ENCODE measurements around the gene CACNA1D.
"Not testable (repeated sequence)": the region's sequence is repeated elsewhere in the genome, so short reads cannot be mapped to it uniquely, and the experiment has no call there.

Gene CACNA1D

GRCh38 chr3:53493963-53494791, at the start of gene CACNA1D:
Gene CACNA1D (plus strand): TSS chr3:53494611. CDS start chr3:53495167, 556 bp downstream.
- DNase-seq: no peak

GRCh38 chr3:53457068-53457467, 37.3 kb upstream of the CACNA1D start:
- DNase-seq: no peak

GRCh38 chr3:53460326-53460725, 34.1 kb upstream of the CACNA1D start:
- no peak for DNase-seq

GRCh38 chr3:53464424-53464823, 30.0 kb upstream of the CACNA1D start:
- no peak for DNase-seq

GRCh38 chr3:53469758-53470157, 24.7 kb upstream of the CACNA1D start:
- DNase-seq: not testable (repeated sequence)

- no peak for DNase-seq
Observed at GRCh38 chr3:53473422-53473821, 21.0 kb upstream of the CACNA1D start.

GRCh38 chr3:53476372-53476771, 18.0 kb upstream of the CACNA1D start:
- DNase-seq: not testable (repeated sequence)

- not testable (repeated sequence) for DNase-seq
Observed at GRCh38 chr3:53477689-53478088, 16.7 kb upstream of the CACNA1D start.

GRCh38 chr3:53478166-53478830, 16.1 kb upstream of the CACNA1D start:
- DNase-seq: no peak

- DNase-seq: no peak
Observed at GRCh38 chr3:53478921-53479664, 15.3 kb upstream of the CACNA1D start.

GRCh38 chr3:53482227-53482626, 12.2 kb upstream of the CACNA1D start:
- DNase-seq: no peak

GRCh38 chr3:53483821-53484220, 10.6 kb upstream of the CACNA1D start:
- no peak for DNase-seq

- no peak for DNase-seq
Observed at GRCh38 chr3:53484984-53485383, 9.4 kb upstream of the CACNA1D start.

- no peak for DNase-seq
Observed at GRCh38 chr3:53485675-53486403, 8.6 kb upstream of the CACNA1D start.

- no peak for DNase-seq
Observed at GRCh38 chr3:53486961-53487654, 7.3 kb upstream of the CACNA1D start.

GRCh38 chr3:53489386-53489785, 5.0 kb upstream of the CACNA1D start:
- no peak for DNase-seq

GRCh38 chr3:53489787-53490458, 4.5 kb upstream of the CACNA1D start:
- no peak for DNase-seq

GRCh38 chr3:53490459-53490968, 3.9 kb upstream of the CACNA1D start:
- no peak for DNase-seq

GRCh38 chr3:53491276-53491675, 3.1 kb upstream of the CACNA1D start:
- no peak for DNase-seq

GRCh38 chr3:53493595-53493962, 832 bp upstream of the CACNA1D start:
- no peak for DNase-seq

- no peak for DNase-seq
Observed at GRCh38 chr3:53495146-53495519, 722 bp downstream of the CACNA1D start.

All from NCI-H1694 (cell line).